ENCODE results near the gene CBLC. TPM values are rescaled to one million over a fixed set of nuclear protein-coding genes. Genes with fewer than 3 reads are reported as not detected.

The CBLC gene
- total and polyA plus RNA-seq, 2 of the 4 experiments (the other 2 are of a cell fraction) = not detected

GRCh38 chr19:44803442-44804428, 26.0 kb downstream of the CBLC start:
- TF ChIP-seq USF2 (IDR thresholded peaks at IDR 0.05; ENCODE audit: low read depth, low read length) = no peak
- no peak for TF ChIP-seq NFE2L2 (IDR thresholded peaks at IDR 0.05; ENCODE audit: low read depth, low read length)
- Histone ChIP-seq H2BK5ac (ENCODE audit: low read depth, low read length, poor library complexity, severe bottlenecking) (no peak overlapping the region), H3K56ac (ENCODE audit: extremely low read depth, insufficient read depth, low read length) (no peak overlapping the region), H2AK9ac (replicated peaks; ENCODE audit: low read depth, low read length, poor library complexity) (no peak overlapping the region), H2AFZ (replicated peaks; ENCODE audit: low read length, poor library complexity) (no peak overlapping the region), H3K9me3 (ENCODE audit: control insufficient read depth, insufficient read depth, low read length) (peaks cover 6% of the 10 kb centered on the region), H4K5ac (ENCODE audit: low read depth, low read length) (no peak overlapping the region), H3K27me3 (ENCODE audit: control insufficient read depth, insufficient read depth, low read length) (peaks cover 5% of the 10 kb centered on the region; the same call in 1 of the 2 replicates), H3K9me1 (ENCODE audit: insufficient read depth, low read length) (no peaks in the 10 kb centered on the region), H3K9ac (ENCODE audit: low read depth, low read length) (no peak overlapping the region), H2BK15ac (ENCODE audit: low read depth, low read length) (no peak overlapping the region), H3K14ac (replicated peaks; ENCODE audit: low read depth, low read length) (no peak overlapping the region), H2BK20ac (ENCODE audit: low read depth, low read length) (no peak overlapping the region), H4K91ac (ENCODE audit: insufficient read depth, low read depth, low read length) (no peak overlapping the region), H3K27ac (ENCODE audit: insufficient read depth, low read length) (no peak overlapping the region), H3K4me2 (ENCODE audit: low read depth, low read length) (no peak overlapping the region), H3K4me3 (ENCODE audit: insufficient read depth, low read depth, low read length) (no peak overlapping the region), H3K4ac (ENCODE audit: low read depth, low read length) (no peak overlapping the region), H3K23ac (ENCODE audit: low read depth, low read length) (no peak overlapping the region), H4K8ac (ENCODE audit: low read depth in 2 of 2, low read length in 2 of 2) (no peak overlapping the region), H2AK5ac (ENCODE audit: low read depth, low read length) (no peak overlapping the region), H3K18ac (ENCODE audit: low read depth, low read length) (no peak overlapping the region), H3K36me3 (ENCODE audit: control insufficient read depth, insufficient read depth, low read length) (no peaks in the 10 kb centered on the region), H3K4me1 (ENCODE audit: control insufficient read depth, insufficient read depth, low read length) (peaks cover 10% of the 10 kb centered on the region), H4K20me1 (ENCODE audit: insufficient read depth, low read length) (no peaks in the 10 kb centered on the region), H2BK120ac (ENCODE audit: low read depth, low read length) (no peak overlapping the region), H3K79me1 (ENCODE audit: low read depth in 1 of 2, low read length in 2 of 2) (no peaks in the 10 kb centered on the region)
- POLR2A ChIA-PET (ENCODE audit: unreplicated experiment) = no interaction called here
- ATAC-seq (ENCODE audit: low read depth) (no peak), DNase-seq (no peak)
- CTCF ChIA-PET = interaction anchor here (0.6 to 1.4 kb wide), 3 partner anchors 19 to 80 kb away, joined by 3 read pairs; partner anchors contain the start of gene NECTIN2
- intact Hi-C loops (cut with micrococcal nuclease) (no loop called here), dilution Hi-C loops (cut with HindIII; ENCODE audit: low sequenced_read_pairs, unreplicated experiment) (no loop called here), in situ Hi-C loops (cut with MboI; ENCODE audit: low sequenced_read_pairs) (no loop called here)
- WGBS, 2 experiments (ENCODE audit: extremely low coverage in 2 of 2, insufficient read length in 1 of 2) = 74% methylated on average over 5 of the region's 13 CpGs; no CpG with 5 or more reads in 1 of the 2 experiments
- no TSS peak for BruUV-seq (replicated peaks)

Data from IMR-90 (cell line).